Esophagus (tissue), 2 donors: ENCODE measurements around the gene UGT1A9. TPM values are rescaled to one million over a fixed set of nuclear protein-coding genes. Genes with fewer than 3 reads are reported as not detected.
"Not testable (repeated sequence)": the region's sequence is repeated elsewhere in the genome, so short reads cannot be mapped to it uniquely, and the experiment has no call there.

Experiments used
- H3K27ac ChIP-seq, 2 donors: one replicate each; pipeline ENCODE4 v1.5.1; 2013; ENCODE audit warnings: low read depth in 2 of 2, mild to moderate bottlenecking in 2 of 2, inconsistent platforms in 1 of 2, low read length in 1 of 2, moderate library complexity in 1 of 2
- H3K27me3 ChIP-seq, 2 donors: one replicate each; pipeline ENCODE4 v1.6.1; 2013; ENCODE audit warnings: low read length in 2 of 2, control low read depth in 1 of 2, mild to moderate bottlenecking in 1 of 2; ENCODE audit not compliant: insufficient read depth in 2 of 2, control insufficient read depth in 1 of 2
- H3K36me3 ChIP-seq, 2 donors: one replicate each; pipeline ENCODE4 v1.6.1; 2013; ENCODE audit warnings: low read length in 1 of 2; ENCODE audit not compliant: control insufficient read depth in 2 of 2, insufficient read depth in 2 of 2
- H3K4me1 ChIP-seq, 2 donors: one replicate each; pipeline ENCODE4 v1.6.1; 2013; ENCODE audit warnings: low read length in 1 of 2; ENCODE audit not compliant: control insufficient read depth in 2 of 2, insufficient read depth in 2 of 2
- H3K4me3 ChIP-seq, 2 donors: one replicate each; pipeline ENCODE4 v1.5.1; 2013; ENCODE audit warnings: low read length in 2 of 2, mild to moderate bottlenecking in 2 of 2, low read depth in 1 of 2, moderate library complexity in 1 of 2
- H3K9me3 ChIP-seq, 2 donors: one replicate each; pipeline ENCODE4 v1.6.1; 2013; ENCODE audit warnings: mild to moderate bottlenecking in 2 of 2, low read depth in 1 of 2, low read length in 1 of 2, moderate library complexity in 1 of 2; ENCODE audit not compliant: control insufficient read depth in 2 of 2, insufficient read depth in 1 of 2
- WGBS, 2 donors: extraction: QIAGEN DNeasy Blood & Tissue Kit; methylation state at CpG; one replicate each; pipeline ENCODE4 v1.1.7; 2013; 5-methylcytosine and 5-hydroxymethylcytosine counted together
- polyA plus RNA-seq, 2 donors: library from polyadenylated mRNA; stranded (reverse); fragments of 200-250 nt; gene quantifications; one replicate each; pipeline ENCODE4 v1.2.3, GENCODE V29; 2013
- donor health status: healthy with polysubstance abuse.
- donor health status: Bipolar disorder and iron deficiency.

Gene UGT1A9
- polyA plus RNA-seq, 2 donors: 0.01 to 0.31 TPM

GRCh38 chr2:233728723-233729301, 57.1 kb downstream of the UGT1A9 start, which contains the start of gene UGT1A3:
Gene UGT1A3 (plus strand): TSS chr2:233729042. CDS start chr2:233729127, 85 bp downstream.
- H3K9me3 ChIP-seq: no peaks in the 10 kb centered on the region
- H3K4me3 ChIP-seq: no peak within 1 kb of the TSS
- H3K27me3 ChIP-seq: no peaks in the 10 kb centered on the region
- H3K4me1 ChIP-seq: peaks cover 0 to 2% of the 10 kb centered on the region in 2 donors
- H3K27ac ChIP-seq: peak within 1 kb of the TSS in 1 of 2 donors; percentile 1
- no peaks in the 10 kb centered on the region for H3K36me3 ChIP-seq
- WGBS, 2 donors: 72 to 73% methylated on average over 8 of the region's 8 CpGs

GRCh38 chr2:233736868-233737653, 65.4 kb downstream of the UGT1A9 start:
- H3K27me3 ChIP-seq, H3K4me1 ChIP-seq, H3K9me3 ChIP-seq, H3K4me3 ChIP-seq, H3K36me3 ChIP-seq, H3K27ac ChIP-seq: not testable (repeated sequence)
- 88 to 90% methylated on average over 14 of the region's 14 CpGs for WGBS, 2 donors

GRCh38 chr2:233740870-233741269, 69.2 kb downstream of the UGT1A9 start:
- Histone ChIP-seq H3K9me3 (peaks cover 0 to 2% of the 10 kb centered on the region in 2 donors), H3K4me3 (no peak overlapping the region), H3K27ac (no peak overlapping the region), H3K27me3 (no peaks in the 10 kb centered on the region), H3K36me3 (peaks cover 0 to 2% of the 10 kb centered on the region in 2 donors), H3K4me1 (no peaks in the 10 kb centered on the region)
- WGBS, 2 donors: 52 to 72% methylated on average over 2 of the region's 2 CpGs

- Histone ChIP-seq H3K27me3 (no peaks in the 10 kb centered on the region), H3K4me1 (no peaks in the 10 kb centered on the region), H3K9me3 (no peaks in the 10 kb centered on the region), H3K27ac (no peak overlapping the region), H3K36me3 (peaks cover 0 to 2% of the 10 kb centered on the region in 2 donors), H3K4me3 (no peak overlapping the region)
- WGBS, 2 donors: 94 to 95% methylated on average over 44 to 46 of the region's 46 CpGs
These were observed 72.0 kb downstream of the UGT1A9 start for GRCh38 chr2:233743464-233744259.

GRCh38 chr2:233745073-233745755, 73.5 kb downstream of the UGT1A9 start:
- Histone ChIP-seq H3K4me3 (no peak overlapping the region), H3K27ac (no peak overlapping the region), H3K4me1 (no peaks in the 10 kb centered on the region), H3K9me3 (no peaks in the 10 kb centered on the region), H3K27me3 (no peaks in the 10 kb centered on the region), H3K36me3 (peaks cover 0 to 2% of the 10 kb centered on the region in 2 donors)
- WGBS, 2 donors: 65 to 67% methylated on average over 5 of the region's 5 CpGs

- not testable (repeated sequence) for H3K27ac ChIP-seq, H3K4me3 ChIP-seq, H3K4me1 ChIP-seq, H3K27me3 ChIP-seq, H3K36me3 ChIP-seq, H3K9me3 ChIP-seq
- 71 to 77% methylated on average over 2 of the region's 2 CpGs for WGBS, 2 donors
These were observed 74.1 kb downstream of the UGT1A9 start for GRCh38 chr2:233745838-233746237.

- Histone ChIP-seq H3K36me3 (peaks cover 0 to 2% of the 10 kb centered on the region in 2 donors), H3K27me3 (no peaks in the 10 kb centered on the region), H3K9me3 (peaks cover 0 to 7% of the 10 kb centered on the region in 2 donors), H3K4me3 (no peak overlapping the region), H3K4me1 (no peaks in the 10 kb centered on the region), H3K27ac (no peak overlapping the region)
- WGBS, 2 donors: 76 to 81% methylated on average over 10 of the region's 10 CpGs
These were observed 75.0 kb downstream of the UGT1A9 start for GRCh38 chr2:233746475-233747282.

- Histone ChIP-seq H3K27me3 (no peaks in the 10 kb centered on the region), H3K9me3 (peaks cover 0 to 7% of the 10 kb centered on the region in 2 donors), H3K4me1 (no peaks in the 10 kb centered on the region), H3K36me3 (peaks cover 0 to 2% of the 10 kb centered on the region in 2 donors), H3K27ac (no peak overlapping the region), H3K4me3 (no peak overlapping the region)
- 95 to 96% methylated on average over 6 of the region's 6 CpGs for WGBS, 2 donors
These were observed 75.5 kb downstream of the UGT1A9 start for GRCh38 chr2:233747283-233747544.

GRCh38 chr2:233750689-233751088, 79.0 kb downstream of the UGT1A9 start:
- not testable (repeated sequence) for H3K27ac ChIP-seq, H3K4me1 ChIP-seq, H3K4me3 ChIP-seq, H3K9me3 ChIP-seq, H3K36me3 ChIP-seq, H3K27me3 ChIP-seq
- 72 to 85% methylated on average over 2 of the region's 2 CpGs for WGBS, 2 donors
